Fibroblast of skin of scalp (primary cell): ENCODE results near the gene KRTAP17-1. TPM values are rescaled to one million over a fixed set of nuclear protein-coding genes. Genes with fewer than 3 reads are reported as not detected.
"Not testable (repeated sequence)": the region's sequence is repeated elsewhere in the genome, so short reads cannot be mapped to it uniquely, and the experiment has no call there.

Experiments used
- DNase-seq: peaks from one replicate; pipeline ENCODE4 v3.0.0-alpha.2; 2013
- polyA plus RNA-seq, 2 experiments: library from polyadenylated mRNA; unstranded; fragments of 120-200 nt; gene quantifications; one replicate each; pipeline ENCODE4 v1.2.1, GENCODE V29; 2013; ENCODE audit not compliant: insufficient read length in 2 of 2

KRTAP17-1 gene, protein sequence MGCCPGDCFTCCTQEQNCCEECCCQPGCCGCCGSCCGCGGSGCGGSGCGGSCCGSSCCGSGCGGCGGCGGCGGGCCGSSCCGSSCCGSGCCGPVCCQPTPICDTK
- polyA plus RNA-seq (2013, experiment 1 of 2; ENCODE audit: insufficient read length) = not detected
- not detected for polyA plus RNA-seq (2013, experiment 2 of 2; ENCODE audit: insufficient read length)

- DNase-seq = no peak
These were observed at the start of gene KRTAP17-1 for GRCh38 chr17:41315204-41315794. Gene KRTAP17-1 (minus strand): TSS chr17:41315710. CDS start chr17:41315650, 60 bp downstream.

DNA sequence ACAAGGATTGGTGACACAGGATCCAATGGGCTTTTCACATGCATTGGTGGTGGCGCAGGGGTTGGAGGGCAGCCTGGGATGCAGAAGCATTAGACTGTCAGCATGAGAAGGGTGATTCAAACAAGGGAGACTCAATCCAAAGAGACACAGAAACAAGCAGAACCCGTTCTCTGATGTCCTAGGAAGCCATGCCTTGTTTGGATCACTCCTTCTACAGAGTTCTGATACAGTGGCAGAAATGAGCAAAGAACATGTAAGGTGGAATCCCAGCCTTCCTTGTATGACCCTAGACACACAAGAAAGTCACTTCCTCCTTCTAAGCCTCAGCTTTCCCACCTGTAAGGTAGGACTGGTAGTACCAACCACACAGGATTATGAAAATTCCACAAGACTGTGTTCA, 48.4 kb upstream of the KRTAP17-1 start:
- no peak for DNase-seq

GRCh38 chr17:41360296-41360995, 44.9 kb upstream of the KRTAP17-1 start:
- peak; percentile 41 for DNase-seq

DNA sequence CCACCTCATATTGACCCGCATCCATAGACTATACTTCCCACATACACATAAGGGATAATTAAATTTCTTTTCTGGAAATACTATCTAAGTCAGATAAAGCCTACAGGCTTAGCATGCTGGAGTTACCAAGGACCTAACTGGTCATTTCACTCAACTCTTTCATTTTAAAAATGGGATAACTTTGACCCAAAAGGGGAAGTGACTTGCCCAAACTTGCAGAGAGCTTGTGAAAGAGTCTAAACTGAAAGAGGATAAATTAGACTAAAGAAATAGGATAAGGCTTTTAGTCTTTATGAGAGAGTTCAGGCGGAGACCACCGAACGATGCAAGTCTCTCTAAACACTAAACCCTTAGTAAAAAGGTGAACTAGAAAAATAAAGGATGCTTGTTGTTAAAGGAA, 39.0 kb upstream of the KRTAP17-1 start:
- no peak for DNase-seq

DNA sequence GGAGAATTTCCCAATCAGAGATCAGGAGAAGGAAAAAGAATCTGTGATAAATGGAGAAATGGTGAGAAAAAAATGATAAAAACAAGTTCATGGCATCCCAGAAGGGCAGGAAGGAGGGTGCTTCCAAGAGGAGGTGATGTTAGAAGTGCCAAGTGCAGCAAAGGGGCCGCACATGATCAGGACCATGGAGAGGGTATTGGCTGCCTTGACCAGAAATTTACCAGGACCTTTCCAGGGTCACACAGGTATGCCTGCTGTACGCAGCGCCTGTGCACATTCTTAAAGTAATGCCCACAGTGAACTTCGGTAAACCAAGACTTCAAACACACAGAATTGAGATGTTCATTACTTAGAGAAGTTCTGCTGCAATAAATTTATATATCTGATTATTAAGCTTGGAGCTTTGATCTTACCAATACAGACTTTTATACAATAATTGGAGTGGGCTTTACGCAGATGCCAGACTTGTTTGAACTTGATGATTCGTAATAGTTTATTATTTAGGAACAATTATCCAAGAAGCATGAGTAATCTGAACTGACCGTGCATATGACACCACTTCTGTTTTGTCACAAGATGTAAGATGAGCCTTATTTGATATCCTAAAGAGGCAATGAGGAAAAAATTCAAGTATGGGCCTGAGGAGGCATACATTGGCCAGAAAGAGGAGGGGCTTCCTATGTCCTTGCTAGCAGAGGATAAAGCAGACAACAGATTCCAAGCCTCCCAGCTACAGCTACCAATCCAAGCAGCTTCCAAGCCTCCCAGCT, 37.3 kb upstream of the KRTAP17-1 start:
- DNase-seq = no peak

DNA sequence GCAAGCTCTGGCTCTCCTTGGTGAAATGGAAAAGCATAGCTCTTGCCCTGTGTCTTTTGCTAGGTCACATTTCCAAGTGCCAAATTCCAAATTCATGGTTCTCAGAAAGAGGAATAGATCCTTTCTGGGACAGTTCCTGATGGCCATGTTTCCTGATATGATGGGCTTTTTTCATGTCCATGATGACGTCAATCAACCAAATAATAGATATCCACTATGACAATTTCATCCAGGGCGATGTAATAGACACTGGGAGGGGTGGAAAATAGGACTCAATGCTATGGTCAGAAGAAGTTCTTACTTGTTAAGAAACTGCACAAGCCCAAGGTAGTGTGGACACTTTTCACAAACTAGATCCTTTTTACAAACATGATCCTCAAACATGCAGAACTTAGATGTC, 35.7 kb upstream of the KRTAP17-1 start:
- no peak for DNase-seq

DNA sequence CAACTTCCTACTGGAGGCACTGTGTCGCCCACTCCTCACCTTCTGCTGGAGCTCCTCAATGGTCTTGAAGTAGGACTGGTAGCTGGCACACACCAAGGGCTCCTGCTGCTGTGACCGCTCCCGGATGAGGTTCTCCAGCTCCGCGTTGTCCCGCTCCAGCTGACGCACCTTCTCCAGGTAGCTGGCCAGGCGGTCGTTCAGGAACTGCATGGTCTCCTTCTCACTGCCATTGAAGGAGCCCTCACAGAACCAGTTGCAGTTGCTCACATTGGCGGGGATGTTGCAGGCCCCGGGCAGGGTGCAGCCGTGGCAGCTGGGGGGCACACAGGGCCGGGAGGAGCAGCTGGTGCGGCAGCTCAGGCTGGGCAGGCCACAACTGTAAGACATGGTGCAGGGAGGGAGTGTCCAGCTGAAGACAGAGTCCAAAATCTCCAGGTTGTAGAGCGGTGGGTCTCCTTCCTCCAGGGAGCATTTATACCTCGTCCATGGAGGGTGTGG, 34.9 kb upstream of the KRTAP17-1 start, which contains the start of gene KRT33A:
TSS of gene KRT33A (minus strand) at position 448 of the 498 bp plus-strand sequence. CDS start at position 387, 61 bp downstream.
- not testable (repeated sequence) for DNase-seq

- DNase-seq = no peak
These were observed 32.6 kb upstream of the KRTAP17-1 start for GRCh38 chr17:41347869-41348760.

DNA sequence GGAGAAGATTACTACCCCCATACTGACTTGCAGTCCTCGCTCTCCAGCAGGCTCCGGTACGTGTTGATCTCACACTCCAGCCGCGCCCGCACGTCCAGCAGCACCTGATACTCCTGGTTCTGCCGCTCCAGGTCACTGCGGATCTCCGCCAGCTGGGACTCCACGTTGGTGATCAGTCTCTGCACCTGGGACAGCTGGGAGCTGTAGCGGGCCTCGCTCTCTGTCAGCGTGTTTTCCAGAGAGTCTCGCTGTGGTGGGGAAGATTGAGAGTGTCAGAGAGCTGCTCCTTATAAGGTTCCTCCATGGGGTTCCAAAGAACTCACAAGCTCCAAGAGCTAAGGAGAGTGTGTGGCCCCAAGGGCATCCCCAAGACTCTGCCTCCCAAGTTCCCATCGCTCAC, 30.9 kb upstream of the KRTAP17-1 start:
- not testable (repeated sequence) for DNase-seq

- no peak for DNase-seq
These were observed 30.5 kb upstream of the KRTAP17-1 start for GRCh38 chr17:41345992-41346391.

DNA sequence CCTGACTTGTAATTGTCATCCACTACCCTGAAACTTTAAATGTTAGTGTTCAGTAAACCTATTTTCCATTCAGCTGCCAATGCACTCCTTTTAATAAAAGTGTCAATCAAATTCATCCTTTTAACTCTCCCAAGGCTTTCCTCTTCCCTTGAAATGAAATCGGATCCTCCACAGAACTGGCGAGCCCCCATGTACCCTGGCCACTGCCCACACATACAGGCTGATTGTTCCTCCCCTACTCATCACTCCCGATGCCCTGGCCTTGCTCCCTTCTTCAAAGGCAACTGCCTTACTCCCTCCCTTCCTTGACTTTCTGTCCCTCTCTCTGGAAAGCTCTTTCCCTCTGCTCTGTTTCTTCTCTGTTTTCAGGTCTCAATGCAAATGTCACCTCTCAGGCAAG, 27.5 kb upstream of the KRTAP17-1 start:
- no peak for DNase-seq

- DNase-seq = no peak
These were observed 25.7 kb upstream of the KRTAP17-1 start for GRCh38 chr17:41340934-41341861.

- DNase-seq = no peak
These were observed 25.0 kb upstream of the KRTAP17-1 start for GRCh38 chr17:41340494-41340893.

GRCh38 chr17:41339571-41340172, 24.2 kb upstream of the KRTAP17-1 start:
- no peak for DNase-seq

- DNase-seq = no peak
These were observed 23.5 kb upstream of the KRTAP17-1 start for GRCh38 chr17:41338961-41339485.

- DNase-seq = no peak
These were observed 20.2 kb upstream of the KRTAP17-1 start for GRCh38 chr17:41335747-41336146.

DNA sequence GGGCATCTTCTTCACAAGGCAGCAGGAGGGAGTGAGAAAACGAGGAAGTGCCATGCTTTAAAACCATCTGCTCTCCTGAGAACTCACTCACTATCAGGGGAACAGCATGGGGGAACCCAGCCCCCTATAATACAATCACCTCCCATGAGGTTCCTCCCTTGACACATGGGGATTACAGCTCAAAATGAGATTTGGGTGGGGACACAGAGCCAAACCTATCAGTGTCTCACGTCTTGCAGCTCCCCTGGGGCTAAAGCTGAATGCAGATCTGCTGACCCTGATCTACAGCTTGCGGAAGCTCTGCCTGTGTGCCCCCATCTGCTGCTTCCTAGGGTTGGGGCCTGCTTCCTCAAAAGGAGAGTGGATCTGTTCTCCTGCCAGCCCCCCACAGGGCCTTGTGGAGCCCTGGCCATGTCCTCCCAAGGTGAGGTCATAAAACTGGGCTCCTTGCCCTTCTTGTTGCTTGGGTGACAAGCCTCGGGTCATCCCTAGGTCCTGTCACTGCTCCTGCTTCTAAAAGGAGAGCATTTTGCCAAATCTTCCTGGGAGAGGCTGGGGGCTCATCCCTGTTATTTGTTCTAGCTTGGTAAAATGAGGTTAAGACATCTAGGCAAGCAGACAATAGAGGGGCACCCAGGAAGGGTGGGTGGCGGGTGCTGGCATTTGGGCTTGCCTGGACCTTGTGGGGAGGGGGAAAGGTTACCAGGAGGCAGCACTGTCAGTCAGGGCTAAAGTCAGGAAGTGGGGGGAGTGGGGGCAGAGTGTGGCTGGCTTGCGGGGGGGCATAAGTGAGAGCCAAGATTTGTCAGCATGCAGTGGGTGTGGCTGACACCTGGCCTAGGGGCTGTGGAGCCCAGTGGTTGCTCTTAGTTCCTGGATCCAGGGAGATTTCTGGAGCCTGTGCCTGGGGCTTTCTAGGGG, 19.1 kb upstream of the KRTAP17-1 start:
- no peak for DNase-seq

GRCh38 chr17:41333836-41334235, 18.3 kb upstream of the KRTAP17-1 start:
- DNase-seq = no peak

DNA sequence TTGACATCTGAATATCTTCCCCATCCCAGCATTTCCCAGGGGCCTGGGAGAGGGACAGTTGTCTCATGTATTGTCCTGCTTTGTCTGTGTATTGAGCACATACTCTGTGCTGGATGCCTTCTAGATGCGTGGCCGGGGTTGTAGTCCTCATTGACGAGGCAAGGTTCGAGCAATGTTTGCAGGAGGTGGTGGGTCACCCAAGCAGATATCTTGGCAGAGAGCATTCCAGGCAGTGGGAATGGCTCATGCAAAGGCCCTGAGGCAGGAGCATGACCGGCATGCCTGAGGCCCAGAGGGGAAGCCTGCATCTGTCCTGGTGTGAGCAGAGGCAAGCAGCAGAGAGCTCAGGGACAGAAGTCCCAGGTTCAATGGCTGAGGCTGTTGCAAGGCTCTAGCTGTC, 17.6 kb upstream of the KRTAP17-1 start:
- no peak for DNase-seq
